ENCODE data around the gene NUAK1.

The NUAK1 gene

DNA sequence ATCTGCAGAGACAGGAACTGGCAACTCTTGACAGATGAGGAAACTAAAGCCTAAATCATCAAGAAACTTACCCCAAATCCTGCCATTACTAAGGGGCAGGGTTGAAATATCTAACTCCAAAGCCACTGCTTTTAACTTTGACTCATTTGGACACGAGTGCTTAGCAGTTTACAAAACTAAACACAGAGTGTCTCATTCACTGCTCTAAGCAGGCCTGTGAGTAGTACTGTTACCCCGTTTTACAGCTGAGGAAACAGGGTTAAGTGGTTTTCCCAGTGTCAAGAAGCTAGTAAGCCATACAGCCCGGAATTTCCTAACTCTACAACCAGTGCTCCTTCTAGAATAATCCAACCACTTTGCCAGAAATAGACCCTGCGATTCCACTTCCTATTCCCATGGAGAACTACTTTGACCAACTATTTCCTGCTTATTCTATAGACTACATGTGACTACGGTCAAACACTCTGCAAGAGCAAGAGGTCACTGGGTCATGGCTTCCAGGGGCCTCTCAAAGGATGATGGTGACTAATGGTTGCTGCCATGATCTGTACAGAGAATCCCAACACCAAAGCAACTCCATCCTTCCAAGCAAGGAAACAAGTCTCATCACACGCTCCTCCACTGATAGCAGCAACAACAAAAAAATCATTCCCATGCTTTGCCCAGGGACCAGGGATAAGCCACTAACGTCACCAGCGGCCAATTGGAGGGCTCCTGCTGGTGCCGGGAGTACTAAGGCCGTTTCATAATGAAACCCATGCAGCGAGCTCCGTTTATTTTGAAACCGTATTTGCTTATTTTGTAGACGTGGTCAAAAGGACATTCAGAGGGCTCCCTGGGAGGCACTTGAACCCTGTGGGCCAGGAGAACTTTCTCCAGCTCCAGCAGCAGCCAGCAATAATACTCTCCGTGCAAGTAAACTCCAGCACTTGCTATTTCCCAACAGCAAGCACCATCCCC lies 56.3 kb downstream of the NUAK1 start:
- no peak for TF ChIP-seq GATA2 (IDR thresholded peaks at IDR 0.05; ENCODE audit: low read depth, low read length)
- TF ChIP-seq GATA3 (IDR thresholded peaks at IDR 0.05; ENCODE audit: low read depth, low read length) = no peak

DNA sequence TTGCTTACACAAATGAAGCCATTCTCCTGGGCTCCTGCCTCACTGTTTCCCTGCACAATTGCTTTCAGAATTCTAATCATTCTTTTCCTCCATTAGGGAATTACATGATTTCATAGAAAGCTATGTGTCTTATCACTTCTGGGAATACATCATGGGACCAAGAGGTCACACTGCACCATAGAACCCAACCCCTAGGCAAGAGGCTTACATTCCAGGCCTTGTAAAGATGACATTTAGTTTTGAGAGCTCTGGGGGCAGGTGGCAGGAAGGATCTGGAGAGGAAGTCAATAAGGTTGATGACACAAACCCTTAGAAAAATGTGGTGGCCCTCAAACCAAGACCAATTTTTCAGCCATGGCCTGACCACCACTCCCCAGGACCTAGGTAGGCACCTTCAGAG lies 57.1 kb downstream of the NUAK1 start:
- TF ChIP-seq GATA3 (IDR thresholded peaks at IDR 0.05; ENCODE audit: low read depth, low read length) (no peak), GATA2 (IDR thresholded peaks at IDR 0.05; ENCODE audit: low read depth, low read length) (no peak)

DNA sequence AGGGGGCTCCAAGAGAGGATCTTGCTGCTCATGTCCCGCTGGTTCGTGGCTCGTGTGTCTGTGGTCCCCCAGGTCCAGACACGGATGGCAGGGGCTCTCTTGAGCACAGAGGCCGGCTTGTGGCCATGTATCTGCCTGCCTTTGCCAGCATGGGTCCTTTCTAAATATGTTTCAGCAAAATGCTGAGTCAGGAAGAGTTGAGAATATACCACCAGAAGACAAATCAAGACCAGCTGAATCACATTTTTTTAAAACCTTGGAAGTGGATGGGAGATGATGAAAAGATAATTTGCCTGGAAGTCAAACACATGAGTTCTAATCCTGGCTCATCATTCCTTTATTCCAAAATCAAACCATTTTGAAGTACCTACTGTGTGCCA lies 58.0 kb downstream of the NUAK1 start:
- TF ChIP-seq GATA2 (IDR thresholded peaks at IDR 0.05; ENCODE audit: low read depth, low read length) (no peak), GATA3 (IDR thresholded peaks at IDR 0.05; ENCODE audit: low read depth, low read length) (no peak)

DNA sequence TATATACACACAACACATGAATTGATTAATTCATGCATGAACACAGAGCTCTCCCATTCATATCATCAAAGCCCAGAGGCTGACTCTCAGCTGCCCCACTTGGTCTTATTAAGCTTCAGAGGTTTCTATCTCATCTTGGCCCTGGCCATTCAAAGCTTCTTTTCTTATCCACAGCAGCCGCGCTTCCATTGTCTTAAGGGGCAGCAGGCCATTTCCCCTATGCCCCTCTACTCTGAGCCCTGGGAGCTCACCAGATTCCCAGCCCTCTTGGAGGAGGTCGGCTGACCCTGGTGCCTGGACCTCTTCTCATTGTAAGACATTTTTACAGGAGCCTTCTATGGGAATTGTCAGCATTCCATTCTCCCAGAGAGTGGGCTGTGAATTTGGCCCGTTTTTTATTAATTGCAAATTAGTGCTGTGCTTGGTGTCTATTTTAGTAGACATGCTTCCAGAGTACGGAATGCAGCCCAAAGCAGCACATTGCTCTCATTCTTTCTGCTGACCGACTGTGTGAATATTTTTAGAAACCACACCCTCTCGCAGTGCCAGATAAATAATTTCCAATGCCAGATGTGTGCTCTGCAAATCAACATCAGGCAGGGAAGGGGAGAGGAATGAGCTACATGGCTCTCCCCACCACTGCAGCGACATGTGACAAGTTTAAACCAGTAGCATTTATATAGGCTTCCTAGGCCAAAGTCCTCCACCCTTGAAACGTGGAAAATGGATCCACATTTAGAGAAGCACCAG lies 58.5 kb downstream of the NUAK1 start:
- TF ChIP-seq GATA2 (IDR thresholded peaks at IDR 0.05; ENCODE audit: low read depth, low read length) (no peak), GATA3 (IDR thresholded peaks at IDR 0.05; ENCODE audit: low read depth, low read length) (no peak)

DNA sequence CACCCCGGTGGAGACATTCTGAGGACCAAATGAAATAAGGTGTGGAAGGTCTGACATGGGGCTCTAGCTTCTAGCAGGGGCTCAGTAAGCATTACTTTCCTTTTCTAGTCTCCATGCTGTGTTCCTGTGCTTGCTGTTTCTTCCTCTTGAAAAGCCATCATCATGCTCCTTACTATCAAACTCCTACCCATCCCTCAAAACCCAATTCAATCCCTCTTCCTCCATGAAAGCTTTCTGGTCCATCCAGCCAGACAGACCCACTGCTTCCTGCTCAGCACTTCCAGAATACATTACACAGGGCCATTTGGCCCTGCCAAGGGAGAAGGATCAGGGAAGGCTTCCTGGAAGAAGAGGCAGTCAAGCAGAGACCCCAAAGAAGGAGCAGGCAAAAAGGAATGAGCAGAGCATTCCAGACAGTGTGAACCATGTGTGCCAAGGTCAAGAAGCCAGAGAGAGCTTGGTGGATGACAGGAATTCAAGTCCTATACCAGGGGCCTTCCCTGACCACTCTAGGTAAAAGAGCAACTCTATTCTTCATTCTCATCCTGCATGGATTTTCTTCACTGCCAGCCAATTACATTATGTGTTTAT lies 59.5 kb downstream of the NUAK1 start:
- TF ChIP-seq GATA3 (IDR thresholded peaks at IDR 0.05; ENCODE audit: low read depth, low read length) (no peak), GATA2 (IDR thresholded peaks at IDR 0.05; ENCODE audit: low read depth, low read length) (no peak)

DNA sequence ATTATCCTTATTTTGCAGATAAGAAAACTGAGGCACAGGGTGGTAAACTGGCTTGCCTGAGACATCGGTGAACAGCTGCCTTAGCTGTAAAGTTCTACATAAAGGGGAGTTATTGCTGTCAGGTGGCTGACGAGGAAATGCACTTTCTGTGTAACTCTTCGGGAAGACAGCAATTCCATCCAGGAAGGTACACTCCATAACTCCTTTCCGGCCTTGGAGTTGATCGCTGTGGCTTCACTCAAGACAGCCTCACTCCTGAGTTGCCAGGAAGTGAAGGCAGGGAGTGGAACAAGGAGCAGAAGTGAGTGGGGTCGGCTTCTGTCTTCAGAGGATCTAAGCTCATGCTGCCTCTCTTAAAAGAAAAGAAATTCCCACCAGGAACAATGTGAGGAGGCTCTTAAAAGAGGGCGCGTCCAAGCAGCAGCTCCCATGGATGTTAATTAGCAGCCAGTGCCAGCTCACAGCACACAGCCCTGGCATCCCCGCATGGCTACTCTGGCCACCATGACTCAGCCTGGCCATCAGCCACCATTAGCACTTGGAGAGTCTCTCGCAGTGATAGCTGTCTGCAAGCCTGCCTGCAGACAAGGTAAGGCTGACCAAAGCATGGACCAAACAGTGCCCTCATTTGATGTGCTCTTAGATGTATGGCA lies 60.3 kb downstream of the NUAK1 start:
- TF ChIP-seq GATA3 (IDR thresholded peaks at IDR 0.05; ENCODE audit: low read depth, low read length) (no peak), GATA2 (IDR thresholded peaks at IDR 0.05; ENCODE audit: low read depth, low read length) (no peak)

DNA sequence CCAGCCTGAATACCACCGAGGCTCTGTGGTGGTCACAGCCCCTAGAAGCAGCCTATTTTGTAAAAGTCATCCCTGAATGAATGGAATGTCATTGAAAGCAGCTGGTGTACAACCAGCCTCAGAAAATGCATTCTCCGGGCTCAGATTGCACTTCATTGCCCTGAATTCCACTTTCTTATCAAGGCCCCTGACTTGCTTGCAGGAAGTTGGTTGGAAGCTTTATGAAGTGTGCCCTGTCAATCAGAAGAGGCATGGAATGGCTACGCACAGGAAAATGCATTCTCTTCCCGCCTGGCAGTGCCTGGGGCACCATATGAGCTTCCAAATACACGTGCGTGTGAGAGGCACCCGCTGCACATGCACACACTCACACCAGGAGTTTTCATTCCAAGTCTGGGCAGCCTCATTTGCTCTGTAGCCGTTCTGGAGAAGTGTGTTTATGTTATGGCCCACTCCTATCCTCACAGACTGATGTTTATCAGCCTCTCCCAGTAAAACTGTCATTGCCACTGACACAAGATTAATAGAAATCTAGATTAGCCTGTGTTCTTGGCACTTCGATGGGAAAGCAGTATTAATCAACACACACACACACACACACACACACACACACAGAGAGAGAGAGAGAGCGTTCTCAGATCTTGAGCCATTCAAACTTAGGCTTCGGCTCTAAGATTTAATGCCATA lies 63.9 kb downstream of the NUAK1 start:
- no peak for TF ChIP-seq GATA3 (IDR thresholded peaks at IDR 0.05; ENCODE audit: low read depth, low read length)
- TF ChIP-seq GATA2 (IDR thresholded peaks at IDR 0.05; ENCODE audit: low read depth, low read length) = peak; percentile 37; the same call in 1 of the 2 replicates

DNA sequence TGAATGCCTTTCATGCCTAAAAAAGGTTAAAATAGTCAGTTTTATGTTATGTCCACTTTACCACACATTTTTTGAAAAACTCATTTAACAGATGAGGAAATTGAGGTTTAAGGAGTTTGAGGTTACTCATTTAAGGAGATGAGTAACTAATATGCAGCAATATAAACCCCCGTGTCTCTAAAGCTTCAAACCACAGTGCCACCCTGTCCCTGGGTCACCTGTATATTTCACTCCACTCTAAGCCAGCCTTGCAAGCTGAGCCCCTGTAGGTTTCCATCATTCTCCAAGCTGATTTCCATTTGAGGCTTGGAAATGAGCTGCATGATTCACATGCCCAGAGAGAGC lies 64.4 kb downstream of the NUAK1 start:
- TF ChIP-seq GATA3 (IDR thresholded peaks at IDR 0.05; ENCODE audit: low read depth, low read length) = no peak
- TF ChIP-seq GATA2 (IDR thresholded peaks at IDR 0.05; ENCODE audit: low read depth, low read length) = no peak

DNA sequence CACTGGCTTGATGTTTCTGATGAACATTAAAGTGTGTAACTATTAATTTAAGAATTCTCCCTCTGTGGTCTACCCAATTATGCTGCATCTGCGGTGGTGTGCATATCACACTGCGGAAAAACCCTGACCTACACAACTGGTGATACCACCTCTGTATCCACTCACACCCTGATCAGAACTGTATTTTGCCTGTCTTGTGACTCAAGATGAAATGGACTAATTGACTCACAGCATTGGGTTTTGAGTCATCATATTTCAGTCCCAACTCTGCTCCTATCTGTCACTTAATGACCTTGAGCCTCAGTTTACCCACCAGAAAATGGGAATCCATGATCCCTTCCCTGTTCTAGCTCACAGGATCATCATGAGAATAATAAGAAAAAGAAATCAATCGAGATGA lies 65.6 kb downstream of the NUAK1 start:
- TF ChIP-seq GATA2 (IDR thresholded peaks at IDR 0.05; ENCODE audit: low read depth, low read length) (no peak), GATA3 (IDR thresholded peaks at IDR 0.05; ENCODE audit: low read depth, low read length) (no peak)

DNA sequence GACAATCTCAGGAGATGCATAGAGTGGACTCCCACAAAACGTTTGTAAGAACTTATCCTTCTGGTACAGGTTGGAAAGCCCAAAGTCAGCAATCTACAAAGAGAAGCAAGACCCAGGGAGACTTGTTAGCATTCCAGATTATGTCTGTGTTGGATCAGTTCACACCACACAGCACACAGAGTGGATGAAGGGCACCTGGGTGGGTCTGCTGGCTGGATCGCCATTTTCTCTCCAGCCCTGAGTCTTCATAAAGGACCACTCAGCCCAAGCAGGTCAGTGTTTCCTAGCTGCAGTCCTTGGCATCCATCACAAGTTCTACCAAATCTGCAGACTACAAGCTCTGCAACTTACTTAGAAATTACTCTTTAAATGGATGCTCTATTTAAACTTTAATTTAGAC lies 66.0 kb downstream of the NUAK1 start:
- TF ChIP-seq GATA2 (IDR thresholded peaks at IDR 0.05; ENCODE audit: low read depth, low read length) (no peak), GATA3 (IDR thresholded peaks at IDR 0.05; ENCODE audit: low read depth, low read length) (no peak)

DNA sequence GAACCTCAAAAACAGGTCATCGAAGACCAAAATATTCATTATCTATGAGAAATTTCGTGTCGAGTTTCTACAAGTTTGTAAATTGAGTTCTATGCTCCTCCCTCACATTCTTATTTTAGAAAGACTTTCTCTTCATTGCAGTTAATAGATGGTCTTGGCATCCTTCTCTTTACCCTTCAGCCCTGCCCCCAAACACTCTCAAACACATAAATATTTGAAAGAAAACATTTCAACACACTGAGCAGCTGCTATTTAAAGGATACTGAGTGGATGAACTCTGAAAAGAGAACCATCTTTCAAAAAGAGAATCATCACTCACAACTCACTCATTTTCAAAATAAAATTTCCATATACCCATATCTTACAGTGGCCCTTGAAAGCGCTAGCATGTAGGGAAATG lies 67.1 kb downstream of the NUAK1 start:
- TF ChIP-seq GATA2 (IDR thresholded peaks at IDR 0.05; ENCODE audit: low read depth, low read length) = no peak
- no peak for TF ChIP-seq GATA3 (IDR thresholded peaks at IDR 0.05; ENCODE audit: low read depth, low read length)

DNA sequence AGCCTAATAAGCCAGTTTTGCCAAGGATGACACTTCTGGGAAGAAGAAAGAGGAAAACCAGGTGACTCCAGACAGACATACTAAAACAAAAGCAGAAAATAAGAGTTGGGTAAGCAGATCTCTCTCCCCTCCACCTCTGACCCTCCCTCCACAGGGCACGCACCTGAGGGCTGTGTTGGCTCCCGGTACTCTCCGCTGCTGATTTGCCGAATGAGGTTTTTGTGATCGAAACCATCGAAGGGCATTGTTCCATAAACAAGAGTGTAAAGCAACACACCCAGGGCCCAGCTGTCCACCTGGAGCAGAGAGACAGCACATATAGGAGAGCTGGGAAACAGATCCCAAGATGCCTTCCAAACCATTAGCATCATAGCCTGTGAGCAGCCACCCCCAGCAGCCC lies 68.1 kb downstream of the NUAK1 start:
- TF ChIP-seq GATA3 (IDR thresholded peaks at IDR 0.05; ENCODE audit: low read depth, low read length) (no peak), GATA2 (IDR thresholded peaks at IDR 0.05; ENCODE audit: low read depth, low read length) (no peak)

DNA sequence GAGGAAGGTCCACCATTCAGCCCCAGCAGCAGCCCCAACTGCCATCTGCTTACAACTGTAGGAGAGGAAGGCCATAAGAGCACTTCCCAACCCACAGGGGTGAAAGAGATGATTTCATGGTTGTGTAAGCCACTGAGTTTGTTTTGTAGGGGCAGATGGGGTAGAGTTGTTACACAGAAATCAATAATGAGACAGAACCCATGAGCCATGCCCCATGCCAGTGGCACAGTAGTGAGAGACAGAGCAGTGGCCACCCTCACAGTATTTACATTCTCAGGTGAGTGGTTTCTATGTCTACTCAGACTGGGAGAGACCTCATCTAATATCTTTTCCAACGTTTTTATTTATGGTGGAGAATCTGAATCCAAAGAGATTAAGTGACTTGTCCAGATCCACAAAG lies 68.6 kb downstream of the NUAK1 start:
- TF ChIP-seq GATA3 (IDR thresholded peaks at IDR 0.05; ENCODE audit: low read depth, low read length) (no peak), GATA2 (IDR thresholded peaks at IDR 0.05; ENCODE audit: low read depth, low read length) (no peak)
